OCI-LY1 (cell line): ENCODE data around the gene MESP1.

Experiments
- H2AFZ ChIP-seq: fragments of 200-600 bp; sonication (generic), shearing (Covaris generic); 2 replicates; pipeline ENCODE4 v1.6.0; 2014; ENCODE audit warnings: antibody characterized with exemption, mild to moderate bottlenecking, low read length
- H3F3A ChIP-seq: fragments of 200-600 bp; sonication (generic), shearing (Covaris generic); 2 replicates; pipeline ENCODE4 v1.6.0; 2014; ENCODE audit warnings: mild to moderate bottlenecking, antibody characterized with exemption, low read length, moderate library complexity; ENCODE audit not compliant: insufficient read depth
- H3K27ac ChIP-seq: fragments of 200-600 bp; sonication (generic); 2 replicates; pipeline ENCODE4 v1.5.1; 2014; ENCODE audit warnings: low read length, mixed run types, mild to moderate bottlenecking, low read depth; ENCODE audit not compliant: poor library complexity, severe bottlenecking
- H3K27me3 ChIP-seq: fragments of 200-600 bp; sonication (generic); 2 replicates; pipeline ENCODE4 v1.6.0; 2014; ENCODE audit warnings: antibody characterized with exemption, mild to moderate bottlenecking, low read length, moderate library complexity; ENCODE audit not compliant: insufficient read depth
- H3K36me3 ChIP-seq: fragments of 200-600 bp; sonication (generic); 2 replicates; pipeline ENCODE4 v1.6.1; 2014; ENCODE audit warnings: mild to moderate bottlenecking, antibody characterized with exemption, low read length, moderate library complexity, mixed read lengths; ENCODE audit not compliant: insufficient read depth
- H3K4me1 ChIP-seq: fragments of 200-600 bp; sonication (generic); 2 replicates; pipeline ENCODE4 v1.5.1; 2014; ENCODE audit warnings: mild to moderate bottlenecking, low read length, moderate library complexity; ENCODE audit not compliant: insufficient read depth, severe bottlenecking
- H3K4me2 ChIP-seq: fragments of 200-600 bp; sonication (generic), shearing (Covaris generic); 2 replicates; pipeline ENCODE4 v1.6.1; 2014; ENCODE audit warnings: low read length
- H3K4me3 ChIP-seq: fragments of 200-600 bp; sonication (generic); 2 replicates; pipeline ENCODE4 v1.5.1; 2014; ENCODE audit warnings: low read length, low read depth, mild to moderate bottlenecking, mixed read lengths; ENCODE audit not compliant: poor library complexity, severe bottlenecking
- H3K79me2 ChIP-seq: fragments of 200-600 bp; shearing (Covaris generic); 2 replicates; pipeline ENCODE4 v1.6.1; 2016; ENCODE audit warnings: mixed run types, low read length, mixed read lengths; ENCODE audit not compliant: insufficient read depth
- H3K9ac ChIP-seq: fragments of 200-600 bp; sonication (generic), shearing (Covaris generic); 2 replicates; pipeline ENCODE4 v1.6.1; 2014; ENCODE audit warnings: mild to moderate bottlenecking, low read length, mixed read lengths
- H3K9me2 ChIP-seq: fragments of 200-600 bp; sonication (generic), shearing (Covaris generic); 2 replicates; pipeline ENCODE4 v1.6.1; 2014; ENCODE audit warnings: low read depth, mild to moderate bottlenecking, low read length, mixed read lengths
- H3K9me3 ChIP-seq: fragments of 200-600 bp; shearing (Covaris generic); 2 replicates; pipeline ENCODE4 v1.6.1; 2014; ENCODE audit warnings: low read length, mixed read lengths
- H4K20me1 ChIP-seq: fragments of 200-600 bp; sonication (generic), shearing (Covaris generic); 2 replicates; pipeline ENCODE4 v1.6.0; 2016; ENCODE audit warnings: mild to moderate bottlenecking, low read length; ENCODE audit not compliant: insufficient read depth
- EZH2 ChIP-seq: fragments of 200-600 bp; sonication (generic), shearing (Covaris generic); IDR thresholded peaks from 2 replicates; pipeline ENCODE4 v1.8.0; 2017; ENCODE audit warnings: borderline replicate concordance, mixed run types, mild to moderate bottlenecking, antibody characterized with exemption, low read length, moderate library complexity, mixed read lengths
- TF ChIP-seq, protein P1 (sequence below): fragments of 200-600 bp; sonication (generic), shearing (Covaris generic); IDR thresholded peaks from 2 replicates; pipeline ENCODE4 v1.5.1; 2017; ENCODE audit warnings: mild to moderate bottlenecking, antibody characterized with exemption, low read length, moderate library complexity, mixed read lengths

The MESP1 gene

DNA sequence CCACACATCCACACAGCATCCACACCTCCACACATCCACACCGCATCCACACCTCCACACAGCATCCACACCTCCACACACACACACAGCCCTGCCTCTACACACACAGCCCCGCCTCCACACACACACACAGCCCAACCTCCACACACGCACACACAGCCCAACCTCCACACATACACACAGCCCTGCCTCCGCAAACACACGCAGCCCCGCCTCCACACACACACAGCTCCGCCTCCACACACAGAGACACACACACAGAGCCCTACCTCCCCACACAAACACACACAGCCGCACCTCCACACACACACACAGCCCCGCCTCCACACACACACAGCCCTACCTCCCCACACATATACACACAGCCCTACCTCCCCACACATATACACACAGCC, 4.7 kb downstream of the MESP1 start:
- no peaks in the 10 kb centered on the region for H3K36me3 ChIP-seq
- H3K27ac ChIP-seq: no peak overlapping the region
- H3K4me3 ChIP-seq: no peak overlapping the region
- H3K9me3 ChIP-seq: no peaks in the 10 kb centered on the region
- no peaks in the 10 kb centered on the region for H3F3A ChIP-seq
- H3K27me3 ChIP-seq: no peaks in the 10 kb centered on the region; the same call in none of the 2 replicates
- no peak overlapping the region for H3K9ac ChIP-seq
- peaks cover 11% of the 10 kb centered on the region for H3K4me1 ChIP-seq
- no peak overlapping the region for H2AFZ ChIP-seq
- no peak overlapping the region for H3K4me2 ChIP-seq
- H3K79me2 ChIP-seq: no peaks in the 10 kb centered on the region
- no peak for TF ChIP-seq EZH2
- TF ChIP-seq, protein P1, sequence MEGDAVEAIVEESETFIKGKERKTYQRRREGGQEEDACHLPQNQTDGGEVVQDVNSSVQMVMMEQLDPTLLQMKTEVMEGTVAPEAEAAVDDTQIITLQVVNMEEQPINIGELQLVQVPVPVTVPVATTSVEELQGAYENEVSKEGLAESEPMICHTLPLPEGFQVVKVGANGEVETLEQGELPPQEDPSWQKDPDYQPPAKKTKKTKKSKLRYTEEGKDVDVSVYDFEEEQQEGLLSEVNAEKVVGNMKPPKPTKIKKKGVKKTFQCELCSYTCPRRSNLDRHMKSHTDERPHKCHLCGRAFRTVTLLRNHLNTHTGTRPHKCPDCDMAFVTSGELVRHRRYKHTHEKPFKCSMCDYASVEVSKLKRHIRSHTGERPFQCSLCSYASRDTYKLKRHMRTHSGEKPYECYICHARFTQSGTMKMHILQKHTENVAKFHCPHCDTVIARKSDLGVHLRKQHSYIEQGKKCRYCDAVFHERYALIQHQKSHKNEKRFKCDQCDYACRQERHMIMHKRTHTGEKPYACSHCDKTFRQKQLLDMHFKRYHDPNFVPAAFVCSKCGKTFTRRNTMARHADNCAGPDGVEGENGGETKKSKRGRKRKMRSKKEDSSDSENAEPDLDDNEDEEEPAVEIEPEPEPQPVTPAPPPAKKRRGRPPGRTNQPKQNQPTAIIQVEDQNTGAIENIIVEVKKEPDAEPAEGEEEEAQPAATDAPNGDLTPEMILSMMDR: no peak
- H4K20me1 ChIP-seq: no peaks in the 10 kb centered on the region
- H3K9me2 ChIP-seq: no peaks in the 10 kb centered on the region

DNA sequence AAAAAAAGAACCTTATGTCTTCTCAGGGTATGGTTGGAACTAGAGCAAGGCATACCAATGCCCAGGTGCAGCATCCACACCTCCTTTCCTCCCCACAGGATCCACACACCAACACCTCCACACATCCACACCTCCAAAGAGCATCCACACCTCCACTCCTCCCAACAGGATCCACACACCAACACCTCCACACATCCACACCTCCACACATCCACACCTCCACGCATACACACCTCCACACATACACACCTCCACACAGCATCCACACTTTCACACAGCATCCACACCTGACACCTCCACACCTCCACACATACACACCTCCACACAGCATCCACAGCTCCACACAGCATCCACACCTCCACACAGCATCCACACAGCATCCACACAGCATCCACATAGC, 5.3 kb downstream of the MESP1 start:
- H3K27me3 ChIP-seq: no peaks in the 10 kb centered on the region; the same call in none of the 2 replicates
- no peaks in the 10 kb centered on the region for H3K79me2 ChIP-seq
- H3K27ac ChIP-seq: no peak overlapping the region
- H4K20me1 ChIP-seq: no peaks in the 10 kb centered on the region
- peaks cover 6% of the 10 kb centered on the region for H3K4me1 ChIP-seq
- H3K4me3 ChIP-seq: no peak overlapping the region
- H3K9me3 ChIP-seq: no peaks in the 10 kb centered on the region
- no peaks in the 10 kb centered on the region for H3K9me2 ChIP-seq
- no peaks in the 10 kb centered on the region for H3F3A ChIP-seq
- H3K4me2 ChIP-seq: no peak overlapping the region
- H2AFZ ChIP-seq: no peak overlapping the region
- TF ChIP-seq, protein P1: no peak
- no peak for TF ChIP-seq EZH2
- H3K9ac ChIP-seq: no peak overlapping the region
- H3K36me3 ChIP-seq: no peaks in the 10 kb centered on the region

DNA sequence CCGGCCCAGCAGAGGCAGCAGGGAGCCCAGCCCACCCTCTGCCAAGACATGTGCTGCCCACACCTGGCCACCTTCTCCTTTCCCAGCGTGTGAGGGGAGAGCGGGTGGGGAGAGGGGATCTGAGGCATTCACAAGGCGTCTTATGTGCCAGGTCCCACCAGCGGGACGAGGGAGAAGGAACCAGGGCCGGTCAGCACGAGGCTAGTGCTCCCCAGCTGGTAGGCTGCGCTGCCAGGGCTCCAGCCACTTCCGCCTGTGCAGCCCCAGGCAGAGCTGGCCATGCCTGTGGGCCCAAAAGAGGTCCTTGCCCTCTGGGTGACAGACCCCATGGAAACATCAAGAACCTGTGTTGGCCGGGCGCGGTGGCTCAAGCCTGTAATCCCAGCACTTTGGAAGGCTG, 5.9 kb downstream of the MESP1 start:
- Histone ChIP-seq H3K4me3 (no peak overlapping the region), H2AFZ (no peak overlapping the region), H3K9ac (no peak overlapping the region), H4K20me1 (no peaks in the 10 kb centered on the region), H3K36me3 (no peaks in the 10 kb centered on the region), H3K4me2 (no peak overlapping the region), H3K4me1 (peaks cover under 1% of the 10 kb centered on the region), H3K9me2 (no peaks in the 10 kb centered on the region), H3F3A (no peaks in the 10 kb centered on the region), H3K27ac (no peak overlapping the region), H3K79me2 (no peaks in the 10 kb centered on the region), H3K9me3 (no peaks in the 10 kb centered on the region), H3K27me3 (no peaks in the 10 kb centered on the region; the same call in none of the 2 replicates)
- TF ChIP-seq EZH2: no peak
- TF ChIP-seq, protein P1: no peak
